HepG2 (cell line): ENCODE measurements around the gene TBC1D16. TPM values are rescaled to one million over a fixed set of nuclear protein-coding genes. Genes with fewer than 3 reads are reported as not detected.

Source experiments
- ATAC-seq: fragments of 200-7000 bp; cut with Tn5 transposase; 3 replicates; pipeline ENCODE4 v1.9.1; 2020; ENCODE audit warnings: mild to moderate bottlenecking, moderate library complexity
- BruUV-seq: library from RNA; stranded (reverse); fragments of 400-500 nt; replicated peaks from 2 replicates; lab custom pipeline; 2021; lab: Mats Ljungman, UMichigan
- CTCF ChIA-PET: fragments of 300-600 bp; formaldehyde crosslinking; extraction: SDS; loops from one replicate; lab custom pipeline; 2021; ENCODE audit warnings: low total read pairs, inconsistent platforms, low intra/inter-chr PET ratio; lab: Yijun Ruan, JAX
- POLR2A ChIA-PET: fragments of 350-600 bp; sonication (Branson Sonifier 250); formaldehyde crosslinking; loops from one replicate; lab custom pipeline; 2020; ENCODE audit warnings: antibody characterized with exemption, inconsistent platforms; lab: Yijun Ruan, JAX
- DNase-seq: peaks from one replicate; pipeline ENCODE4 v3.0.0-alpha.2; 2015; ENCODE audit warnings: low spot score
- FAIRE-seq: peaks from 3 replicates; lab custom pipeline; 2011; peaks lifted over from hg19 to GRCh38; lab: Jason Lieb, UNC
- H2AFZ ChIP-seq: one replicate; pipeline ENCODE4 v1.6.1; 2011; ENCODE audit warnings: low read length, inconsistent platforms
- H3K27ac ChIP-seq: fragments of 300-600 bp; 3 replicates; pipeline ENCODE4 v1.8.0; 2011; ENCODE audit warnings: mixed run types, mild to moderate bottlenecking, mixed read lengths, low read length, inconsistent platforms; ENCODE audit not compliant: insufficient read depth; ENCODE audit errors: extremely low read length
- H3K27me3 ChIP-seq, 2 experiments: fragments of 200-600 bp in 1 of 2; 2 replicates in 1 of 2; 3 replicates in 1 of 2; pipeline versions ENCODE4 v1.6.0 to v1.8.0; 2011; ENCODE audit warnings: low read length in 2 of 2, mild to moderate bottlenecking in 2 of 2, moderate library complexity in 2 of 2, inconsistent platforms in 1 of 2; ENCODE audit not compliant: insufficient read depth in 2 of 2, control insufficient read depth in 1 of 2
- H3K36me3 ChIP-seq, 2 experiments: fragments of 200-600 bp in 1 of 2; replicated peaks in 1 of 2; 2 replicates in 1 of 2; 3 replicates in 1 of 2; pipeline versions ENCODE4 v1.5.1 to v1.8.0; 2011; ENCODE audit warnings: low read length in 2 of 2, inconsistent platforms in 1 of 2; ENCODE audit not compliant: insufficient read depth in 2 of 2, control insufficient read depth in 1 of 2
- H3K4me1 ChIP-seq: 2 replicates; pipeline ENCODE4 v1.5.1; 2012; ENCODE audit warnings: low read length, inconsistent platforms; ENCODE audit not compliant: insufficient read depth
- H3K4me2 ChIP-seq: 2 replicates; pipeline ENCODE4 v1.6.0; 2011; ENCODE audit warnings: low read depth, low read length, inconsistent platforms
- H3K4me3 ChIP-seq, 3 experiments: fragments of 200-600 bp in 1 of 3; sonication (generic), shearing (Covaris generic) in 1 of 3; replicated peaks in 1 of 3; 2 replicates each; pipeline ENCODE4 v1.5.1; 2011 to 2016; ENCODE audit warnings: low read length in 3 of 3, inconsistent platforms in 2 of 3, low read depth in 2 of 3, mild to moderate bottlenecking in 2 of 3, control low read depth in 1 of 3, mixed read lengths in 1 of 3; ENCODE audit not compliant: insufficient read depth in 1 of 3
- H3K79me2 ChIP-seq: one replicate; pipeline ENCODE4 v1.6.1; 2011; ENCODE audit warnings: low read length, inconsistent platforms; ENCODE audit not compliant: insufficient read depth
- H3K9ac ChIP-seq: 2 replicates; pipeline ENCODE4 v1.6.0; 2011; ENCODE audit warnings: mild to moderate bottlenecking, low read depth, low read length, inconsistent platforms; ENCODE audit not compliant: insufficient read depth
- H3K9me3 ChIP-seq: 2 replicates; pipeline ENCODE4 v1.5.1; 2012; ENCODE audit warnings: mild to moderate bottlenecking, low read length
- H4K20me1 ChIP-seq: 2 replicates; pipeline ENCODE4 v1.6.0; 2011; ENCODE audit warnings: inconsistent platforms, mild to moderate bottlenecking, low read length, moderate library complexity; ENCODE audit not compliant: insufficient read depth
- IKZF1 ChIP-seq: fragments of 450-650 bp; IDR thresholded peaks from 2 replicates; pipeline ENCODE4 v1.7.1; 2016
- MEIS2 ChIP-seq: sonication (generic); formaldehyde crosslinking; IDR thresholded peaks from 2 replicates; pipeline ENCODE4 v1.9.0; 2021; ENCODE audit warnings: mild to moderate bottlenecking, missing genetic modification reagents
- PHF5A ChIP-seq: IDR thresholded peaks from one replicate; pipeline ENCODE4 v1.6.1; 2018; ENCODE audit warnings: low read depth, missing genetic modification reagents; ENCODE audit not compliant: unreplicated experiment
- RNF219 ChIP-seq: sonication (generic); formaldehyde crosslinking; IDR thresholded peaks from 2 replicates; pipeline ENCODE4 v1.5.0; 2020; ENCODE audit warnings: mild to moderate bottlenecking, missing genetic modification reagents
- ZNF121 ChIP-seq: sonication (generic); formaldehyde crosslinking; IDR thresholded peaks from 2 replicates; pipeline ENCODE4 v1.5.0; 2020; ENCODE audit warnings: mild to moderate bottlenecking, missing genetic modification reagents
- ZNF207 ChIP-seq: fragments of 450-650 bp; IDR thresholded peaks from 2 replicates; pipeline ENCODE4 v1.6.1; 2016; ENCODE audit warnings: antibody characterized with exemption, borderline replicate concordance
- ZNF263 ChIP-seq: sonication (generic); formaldehyde crosslinking; IDR thresholded peaks from 2 replicates; pipeline ENCODE4 v1.4.0; 2020; ENCODE audit warnings: missing genetic modification reagents
- ZNF335 ChIP-seq: sonication (generic); formaldehyde crosslinking; IDR thresholded peaks from 2 replicates; pipeline ENCODE4 v1.4.0; 2020; ENCODE audit warnings: missing genetic modification reagents
- ZNF687 ChIP-seq: sonication (generic); formaldehyde crosslinking; IDR thresholded peaks from 2 replicates; pipeline ENCODE4 v1.5.1; 2020; ENCODE audit warnings: mild to moderate bottlenecking, missing genetic modification reagents, moderate library complexity
- ZNF746 ChIP-seq: sonication (generic); formaldehyde crosslinking; IDR thresholded peaks from 2 replicates; pipeline ENCODE4 v1.8.0; 2022; ENCODE audit warnings: mild to moderate bottlenecking, missing genetic modification reagents
- ZNF775 ChIP-seq: sonication (generic); formaldehyde crosslinking; IDR thresholded peaks from 2 replicates; pipeline ENCODE4 v1.4.0; 2020; ENCODE audit warnings: missing genetic modification reagents, mild to moderate bottlenecking, moderate library complexity, borderline replicate concordance
- WGBS: methylation state at CpG from one replicate; pipeline ENCODE4 v1.1.6; 2017; ENCODE audit warnings: low lambda C conversion rate; 5-methylcytosine and 5-hydroxymethylcytosine counted together
- in situ Hi-C: cut with HindIII; loops from 2 replicates; pipeline ENCODE4 v1.10.0; 2017; ENCODE audit warnings: low pct_unique_long_range_greater_than_20kb; ENCODE audit not compliant: extremely low pct_ligation_motif_present
- intact Hi-C: fragments of 100-400 bp; cut with micrococcal nuclease; formaldehyde crosslinking; loops from one replicate; pipeline ENCODE4 v1.10.0; 2022; ENCODE audit not compliant: unreplicated experiment
- polyA plus RNA-seq, 8 experiments: library from polyadenylated mRNA; depleted of rRNA in 3 of 8; stranded (reverse) in 7 of 8; unstranded in 1 of 8; fragments of >200 nt; fragmentation: Illumina TruSeq in 4 of 8; extraction: Trizol in 4 of 8; gene quantifications; 2 replicates each; pipeline versions ENCODE4 v1.2.1 to v1.2.3, GENCODE V29; 2011 to 2016; ENCODE audit warnings: low read depth in 4 of 8, missing spikeins in 1 of 8, mixed read lengths in 1 of 8; ENCODE audit not compliant: insufficient read depth in 1 of 8
- total RNA-seq, 5 experiments: library from RNA; depleted of rRNA; stranded (reverse); fragments of >200 nt; fragmentation: Illumina TruSeq; extraction: Trizol; gene quantifications; 2 replicates each; pipeline ENCODE4 v1.2.3, GENCODE V29; 2016; ENCODE audit warnings: low read depth in 1 of 5

Gene TBC1D16
- total and polyA plus RNA-seq, 2 of the 13 experiments (the other 11 are each of a cell fraction or from before 2014, with no cell fraction given) = 14.9 to 24.9 TPM

- Histone ChIP-seq H3K4me3 (no peak overlapping the region), H3K9me3 (no peaks in the 10 kb centered on the region), H2AFZ (no peak overlapping the region), H3K79me2 (peaks cover 9% of the 10 kb centered on the region), H4K20me1 (no peaks in the 10 kb centered on the region), H3K27ac (no peak overlapping the region), H3K9ac (no peak overlapping the region), H3K27me3 (no peaks in the 10 kb centered on the region), H3K4me2 (no peak overlapping the region), H3K36me3 (no peaks in the 10 kb centered on the region), H3K4me1 (peaks cover 53% of the 10 kb centered on the region)
- intact Hi-C loops (no loop called here), in situ Hi-C loops (no loop called here)
- 93% methylated on average over 5 of the region's 5 CpGs for WGBS
- no TSS peak for BruUV-seq
- ATAC-seq = no peak
- no peak for TF ChIP-seq ZNF746
- TF ChIP-seq ZNF121 (CRISPR knock-in tag) = peak; percentile 55; the same call in 1 of the 2 replicates
- no peak for FAIRE-seq
- ChIA-PET CTCF (no interaction called here), POLR2A (interaction anchor here (0.9 to 10.4 kb wide), 6 partner anchors 9 to 187 kb away, joined by 3 to 202 read pairs (median 38); partner anchors contain the start of gene CBX8)
- no peak for DNase-seq
Measured at GRCh38 chr17:79984045-79984840, 51.4 kb downstream of the TBC1D16 start.

- H3K9ac ChIP-seq = no peak overlapping the region
- peaks cover 9% of the 10 kb centered on the region for H3K79me2 ChIP-seq
- H3K4me2 ChIP-seq = no peak overlapping the region
- H3K27me3 ChIP-seq = no peaks in the 10 kb centered on the region
- H4K20me1 ChIP-seq = no peaks in the 10 kb centered on the region
- WGBS = 95% methylated on average over 14 of the region's 14 CpGs
- FAIRE-seq = no peak
- no peak overlapping the region for H3K4me3 ChIP-seq
- no peak for ATAC-seq
- H3K36me3 ChIP-seq = no peaks in the 10 kb centered on the region
- no peak overlapping the region for H2AFZ ChIP-seq
- POLR2A ChIA-PET = interaction anchor here (1.7 to 2.1 kb wide), 2 partner anchors 10 kb away, joined by 4 to 9 read pairs; no protein-coding TSS in a partner anchor
- no peaks in the 10 kb centered on the region for H3K9me3 ChIP-seq
- CTCF ChIA-PET = no interaction called here
- no peak overlapping the region for H3K27ac ChIP-seq
- in situ Hi-C loops (no loop called here), intact Hi-C loops (no loop called here)
- DNase-seq = no peak
- BruUV-seq = no TSS peak
- peaks cover 45% of the 10 kb centered on the region for H3K4me1 ChIP-seq
- no peak for TF ChIP-seq IKZF1
- TF ChIP-seq ZNF263 (CRISPR knock-in tag) = peak; percentile 79
- TF ChIP-seq ZNF687 = peak; percentile 39; the same call in 1 of the 2 replicates
- TF ChIP-seq PHF5A (CRISPR knock-in tag) = no peak
- no peak for TF ChIP-seq ZNF335 (CRISPR knock-in tag)
- no peak for TF ChIP-seq MEIS2 (CRISPR knock-in tag)
- no peak for TF ChIP-seq RNF219
- TF ChIP-seq ZNF207 = no peak
- no peak for TF ChIP-seq ZNF775
Measured at GRCh38 chr17:79983456-79983855, 52.2 kb downstream of the TBC1D16 start.
